Omental fat pad (tissue), 4 donors: ENCODE results near the gene DDX3X. TPM values are rescaled to one million over a fixed set of nuclear protein-coding genes. Genes with fewer than 3 reads are reported as not detected.
"Not testable (repeated sequence)": the region's sequence is repeated elsewhere in the genome, so short reads cannot be mapped to it uniquely, and the experiment has no call there.

Source experiments
- ATAC-seq: fragments of 150-250 bp; one replicate; pipeline ENCODE4 v1.9.1; 2016; ENCODE audit warnings: mild to moderate bottlenecking, moderate library complexity; ENCODE audit not compliant: low FRiP score
- DNase-seq: peaks from one replicate; pipeline ENCODE4 v3.0.0-alpha.2; 2019; ENCODE audit warnings: low spot score
- CTCF ChIP-seq, 3 donors: fragments of 450-650 bp; IDR thresholded peaks; one replicate each; pipeline ENCODE4 v1.5.1; 2016 to 2017; ENCODE audit warnings: antibody characterized with exemption in 3 of 3, mild to moderate bottlenecking in 3 of 3, moderate library complexity in 2 of 3
- total RNA-seq, 4 donors: library from RNA; depleted of rRNA; stranded (reverse); fragments of >200 nt; gene quantifications; one replicate each; pipeline ENCODE4 v1.1.0, GENCODE V29; 2016

Gene DDX3X
- total RNA-seq, result 100 to 1,000 TPM; 322 to 542 (median 395) TPM

- ATAC-seq (peak; percentile 69), DNase-seq (peak; percentile 75)
- TF ChIP-seq CTCF (IDR thresholded peaks at IDR 0.05), result peak in 1 of 3 donors; percentile 4
These were observed at the start of gene DDX3X for GRCh38 chrX:41333744-41334362. DDX3X (plus strand) TSS chrX:41334162; CDS start chrX:41334253, 91 bp downstream.

GRCh38 chrX:41285928-41286327, 48.0 kb upstream of the DDX3X start:
- ATAC-seq, result not testable (repeated sequence)

GRCh38 chrX:41288641-41289040, 45.3 kb upstream of the DDX3X start:
- DNase-seq (no peak), ATAC-seq (no peak)
- no peak for TF ChIP-seq CTCF (IDR thresholded peaks at IDR 0.05)

More at GRCh38 chrX:41285928-41286327, 48.0 kb upstream of the DDX3X start:
- not testable (repeated sequence) for DNase-seq

GRCh38 chrX:41289095-41289494, 44.9 kb upstream of the DDX3X start:
- DNase-seq (no peak), ATAC-seq (no peak)
- no peak for TF ChIP-seq CTCF (IDR thresholded peaks at IDR 0.05)

GRCh38 chrX:41291309-41291708, 42.7 kb upstream of the DDX3X start:
- ATAC-seq, result no peak

GRCh38 chrX:41293269-41293668, 40.7 kb upstream of the DDX3X start:
- no peak for TF ChIP-seq CTCF (IDR thresholded peaks at IDR 0.05)
- no peak for ATAC-seq
- no peak for DNase-seq

More at GRCh38 chrX:41291309-41291708, 42.7 kb upstream of the DDX3X start:
- no peak for TF ChIP-seq CTCF (IDR thresholded peaks at IDR 0.05)
- DNase-seq, result no peak

GRCh38 chrX:41300758-41301437, 33.1 kb upstream of the DDX3X start:
- DNase-seq, result no peak
- no peak for ATAC-seq
- no peak for TF ChIP-seq CTCF (IDR thresholded peaks at IDR 0.05)
